PC-9 (cell line): ENCODE data around the gene R3HCC1L. TPM values are rescaled to one million over a fixed set of nuclear protein-coding genes. Genes with fewer than 3 reads are reported as not detected.

Source experiments
- BruUV-seq: library from RNA; stranded (reverse); fragments of 400-500 nt; replicated peaks from 2 replicates; lab custom pipeline; 2021; lab: Mats Ljungman, UMichigan
- CTCF ChIA-PET: fragments of 300-600 bp; sonication (Branson Sonifier 250); formaldehyde crosslinking; loops from one replicate; lab custom pipeline; 2022; ENCODE audit warnings: antibody characterized with exemption; lab: Charles Lee
- POLR2A ChIA-PET: fragments of 300-600 bp; sonication (Branson Sonifier 250); formaldehyde crosslinking; loops from one replicate; lab custom pipeline; 2022; ENCODE audit warnings: antibody characterized with exemption; ENCODE audit not compliant: unreplicated experiment; lab: Charles Lee
- DNase-seq, 2 experiments: peaks; one replicate each; pipeline versions ENCODE4 v3.0.0 to v3.0.0-alpha.2; 2015 to 2022; ENCODE audit warnings: mixed read lengths in 1 of 2
- H2AFZ ChIP-seq: fragments of 200-600 bp; sonication (generic); 2 replicates; pipeline ENCODE4 v1.8.1; 2017; ENCODE audit warnings: antibody characterized with exemption
- H3F3A ChIP-seq: fragments of 200-600 bp; sonication (generic); 2 replicates; pipeline ENCODE4 v1.8.1; 2017; ENCODE audit warnings: antibody characterized with exemption, mild to moderate bottlenecking, low read depth; ENCODE audit not compliant: insufficient read depth
- H3K27ac ChIP-seq: fragments of 200-600 bp; sonication (generic); 2 replicates; pipeline ENCODE4 v1.6.1; 2016; ENCODE audit warnings: mixed run types
- H3K27me3 ChIP-seq: fragments of 200-600 bp; sonication (generic); 2 replicates; pipeline ENCODE4 v1.6.1; 2016; ENCODE audit warnings: low read depth, mixed run types; ENCODE audit not compliant: insufficient read depth
- H3K36me3 ChIP-seq: fragments of 200-600 bp; sonication (generic); 2 replicates; pipeline ENCODE4 v1.6.1; 2016; ENCODE audit warnings: low read depth, mixed run types
- H3K4me1 ChIP-seq: fragments of 200-600 bp; sonication (generic); replicated peaks from 2 replicates; pipeline ENCODE4 v1.6.1; 2016; ENCODE audit warnings: mixed run types; ENCODE audit not compliant: insufficient read depth
- H3K4me2 ChIP-seq: fragments of 200-600 bp; sonication (generic); 2 replicates; pipeline ENCODE4 v1.6.1; 2017; ENCODE audit warnings: mixed run types
- H3K4me3 ChIP-seq: fragments of 200-600 bp; sonication (generic); 2 replicates; pipeline ENCODE4 v1.6.1; 2016; ENCODE audit warnings: mixed run types
- H3K79me2 ChIP-seq: fragments of 200-600 bp; sonication (generic); 2 replicates; pipeline ENCODE4 v1.6.1; 2017; ENCODE audit warnings: low read depth, mixed run types
- H3K9me2 ChIP-seq: fragments of 200-600 bp; sonication (generic); 2 replicates; pipeline ENCODE4 v1.8.1; 2017; ENCODE audit warnings: mild to moderate bottlenecking; ENCODE audit not compliant: insufficient read depth
- H3K9me3 ChIP-seq: fragments of 200-600 bp; sonication (generic); 2 replicates; pipeline ENCODE4 v1.8.1; 2016; ENCODE audit warnings: low read depth; ENCODE audit not compliant: insufficient read depth
- H4K20me1 ChIP-seq: fragments of 200-600 bp; sonication (generic); 2 replicates; pipeline ENCODE4 v1.8.1; 2017; ENCODE audit not compliant: insufficient read depth
- CTCF ChIP-seq: fragments of 200-600 bp; sonication (generic); conservative IDR thresholded peaks from 2 replicates; pipeline ENCODE4 v1.6.1; 2017; ENCODE audit warnings: mixed run types, antibody characterized with exemption, mild to moderate bottlenecking, moderate library complexity
- EZH2 ChIP-seq: fragments of 200-600 bp; sonication (generic); IDR thresholded peaks from 2 replicates; pipeline ENCODE4 v1.8.0; 2017; ENCODE audit warnings: antibody characterized with exemption, low read depth
- intact Hi-C: fragments of 100-400 bp; cut with micrococcal nuclease; formaldehyde crosslinking; loops from one replicate; pipeline ENCODE4 v1.10.0; 2022; ENCODE audit not compliant: unreplicated experiment
- total RNA-seq: library from RNA; stranded (reverse); gene quantifications from 2 replicates; pipeline ENCODE4 v1.2.3, GENCODE V29; 2021

Gene R3HCC1L
- total RNA-seq, 1 experiment from 2014 or later = 7.0 TPM

GRCh38 chr10:98270786-98271185, 136.3 kb downstream of the R3HCC1L start:
- H3F3A ChIP-seq = peaks cover 22% of the 10 kb centered on the region; the same call in 1 of the 2 replicates
- no peaks in the 10 kb centered on the region for H3K27me3 ChIP-seq
- H3K9me2 ChIP-seq = no peaks in the 10 kb centered on the region
- no peak for DNase-seq
- H3K9me3 ChIP-seq = no peaks in the 10 kb centered on the region
- ChIA-PET POLR2A (no interaction called here), CTCF (no interaction called here)
- H3K4me3 ChIP-seq = no peak overlapping the region
- intact Hi-C loops = no loop called here
- H2AFZ ChIP-seq = no peak overlapping the region
- no peaks in the 10 kb centered on the region for H4K20me1 ChIP-seq
- no TSS peak for BruUV-seq
- TF ChIP-seq CTCF = no peak
- no peak for TF ChIP-seq EZH2
- H3K4me1 ChIP-seq = peaks cover 44% of the 10 kb centered on the region
- H3K27ac ChIP-seq = no peak overlapping the region
- H3K36me3 ChIP-seq = no peaks in the 10 kb centered on the region
- H3K4me2 ChIP-seq = 0 out of 2 replicates have a peak overlapping the region, but pooled peaks have one; percentile 70
- no peaks in the 10 kb centered on the region for H3K79me2 ChIP-seq

DNA sequence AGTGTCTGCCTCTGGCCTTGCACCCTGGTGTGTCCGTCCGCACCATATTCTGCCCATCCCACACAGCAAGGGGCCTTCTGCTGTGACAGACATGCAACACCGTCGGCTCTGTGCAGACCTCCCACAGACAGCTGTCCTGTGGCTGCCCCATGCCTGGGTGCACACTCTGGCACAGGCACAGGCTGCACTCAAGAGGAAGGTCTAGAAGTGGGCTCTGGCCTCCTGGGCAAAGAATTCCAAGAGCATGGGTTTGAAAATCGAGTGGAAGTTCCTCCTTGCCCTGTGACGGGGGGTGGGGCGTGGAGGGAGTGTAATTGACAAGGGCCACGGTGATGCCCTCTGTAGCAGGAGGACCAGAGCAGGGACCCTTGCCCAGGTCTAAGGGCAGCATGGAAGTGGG, 137.8 kb downstream of the R3HCC1L start:
- Histone ChIP-seq H4K20me1 (no peaks in the 10 kb centered on the region), H3K4me1 (peaks cover 32% of the 10 kb centered on the region), H3K9me2 (no peaks in the 10 kb centered on the region), H2AFZ (no peak overlapping the region), H3K27ac (no peak overlapping the region), H3K9me3 (no peaks in the 10 kb centered on the region), H3K4me3 (no peak overlapping the region), H3K79me2 (no peaks in the 10 kb centered on the region), H3F3A (peaks cover 19% of the 10 kb centered on the region; the same call in 1 of the 2 replicates), H3K27me3 (no peaks in the 10 kb centered on the region), H3K36me3 (no peaks in the 10 kb centered on the region), H3K4me2 (no peak overlapping the region)
- DNase-seq = no peak
- ChIA-PET POLR2A (no interaction called here), CTCF (no interaction called here)
- intact Hi-C loops = no loop called here
- BruUV-seq = no TSS peak
- TF ChIP-seq EZH2 (no peak), CTCF (no peak)

GRCh38 chr10:98272656-98273055, 138.2 kb downstream of the R3HCC1L start:
- H3K4me1 ChIP-seq = peaks cover 28% of the 10 kb centered on the region
- CTCF ChIA-PET = no interaction called here
- no TSS peak for BruUV-seq
- intact Hi-C loops = no loop called here
- H3F3A ChIP-seq = peaks cover 15% of the 10 kb centered on the region; the same call in 1 of the 2 replicates
- no peaks in the 10 kb centered on the region for H3K36me3 ChIP-seq
- POLR2A ChIA-PET = no interaction called here
- H3K27me3 ChIP-seq = no peaks in the 10 kb centered on the region
- H3K4me3 ChIP-seq = no peak overlapping the region
- no peak for DNase-seq
- H3K4me2 ChIP-seq = no peak overlapping the region
- H3K27ac ChIP-seq = no peak overlapping the region
- no peaks in the 10 kb centered on the region for H3K9me2 ChIP-seq
- no peak for TF ChIP-seq CTCF
- TF ChIP-seq EZH2 = no peak
- H2AFZ ChIP-seq = no peak overlapping the region
- H4K20me1 ChIP-seq = no peaks in the 10 kb centered on the region
- no peaks in the 10 kb centered on the region for H3K9me3 ChIP-seq
- H3K79me2 ChIP-seq = no peaks in the 10 kb centered on the region
